HG02885 (cell line): Measurements from ENCODE around the gene CCDC92.

Experiments
- ATAC-seq: cut with Tn5 transposase; IDR thresholded peaks from one replicate; pipeline ENCODE4 v1.9.1; 2021; ENCODE audit warnings: mild to moderate bottlenecking; ENCODE audit not compliant: unreplicated experiment, poor library complexity

CCDC92 gene

DNA sequence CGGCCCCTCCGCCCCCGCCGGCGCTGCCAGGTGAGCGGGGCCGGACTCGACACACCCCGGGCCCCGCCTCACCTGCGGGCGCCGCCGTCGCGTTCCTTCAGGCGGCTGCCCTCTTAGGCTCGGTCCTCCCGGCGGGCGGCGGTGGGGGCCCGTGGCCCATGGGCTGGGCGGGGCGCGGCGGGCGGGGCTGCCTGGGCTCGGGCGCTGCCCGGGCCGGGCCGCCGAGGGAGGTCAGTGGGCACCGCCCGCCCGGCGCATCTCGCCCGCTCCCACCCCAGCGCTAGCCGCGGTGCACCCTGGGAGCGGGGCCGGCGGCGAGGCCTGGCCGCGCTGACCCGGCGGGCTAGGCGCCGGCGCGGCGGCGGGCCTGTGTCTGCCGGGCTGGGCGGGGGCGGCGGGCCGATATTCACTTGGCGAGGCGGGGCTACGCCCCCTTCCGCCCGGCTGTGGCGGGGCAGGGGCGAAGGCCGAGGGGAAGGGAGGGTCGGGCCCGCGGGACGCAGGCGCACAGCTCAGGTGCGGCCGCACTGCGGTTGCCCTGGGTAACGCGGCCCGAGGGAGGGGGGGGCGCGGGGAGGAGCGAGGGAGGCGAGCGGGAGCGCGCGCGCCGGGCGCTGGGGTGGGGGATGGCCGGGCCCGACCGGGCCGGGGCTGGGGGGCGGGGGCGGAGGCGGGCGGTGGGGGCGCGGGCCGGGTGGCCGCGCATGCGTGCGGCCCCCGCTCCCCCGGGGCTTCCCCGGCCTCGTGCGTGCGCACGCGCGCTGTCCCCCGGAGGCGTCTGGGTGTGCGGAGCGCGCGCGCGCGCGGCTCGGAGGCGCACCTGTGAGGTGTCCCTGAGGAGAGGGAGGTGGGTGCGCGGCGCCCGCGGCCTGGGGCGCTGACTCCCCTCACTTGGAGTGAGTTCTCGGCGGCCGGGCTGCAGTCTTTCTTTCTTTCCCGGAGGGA, at the start of gene CCDC92, which contains the start of gene ZNF664:
Gene CCDC92, minus strand, starts transcription at position 375 of the 945 bp plus-strand sequence. CDS start 28,526 bp downstream, outside the sequence.
Gene ZNF664, plus strand, starts transcription at position 759 of the 945 bp plus-strand sequence. CDS start 38,930 bp downstream, outside the sequence.
- peak; percentile 83 for ATAC-seq

GRCh38 chr12:124022161-124022560, 49.5 kb upstream of the CCDC92 start:
- ATAC-seq: no peak

DNA sequence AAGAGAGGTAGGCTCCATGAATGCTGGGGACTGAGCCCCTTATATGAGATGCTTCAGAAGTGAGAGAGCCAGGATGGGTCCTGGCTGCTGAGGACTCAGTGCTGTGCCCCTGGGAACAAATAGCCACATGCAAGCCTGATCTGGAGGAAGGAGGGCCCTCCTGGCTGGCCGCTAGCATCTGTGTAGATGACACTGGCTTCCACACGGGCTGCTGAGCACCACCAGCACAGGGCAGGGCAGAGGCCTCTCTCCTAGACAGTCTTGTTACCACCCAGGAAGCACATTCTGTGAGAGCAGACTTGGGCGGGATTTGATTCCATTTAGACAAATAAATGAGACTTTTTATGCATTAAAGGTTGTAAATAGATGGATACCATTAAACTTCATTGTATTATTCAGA, 48.4 kb upstream of the CCDC92 start:
- ATAC-seq: no peak

GRCh38 chr12:124020514-124020949, 47.9 kb upstream of the CCDC92 start:
- ATAC-seq: no peak

GRCh38 chr12:124019115-124019514, 46.5 kb upstream of the CCDC92 start:
- no peak for ATAC-seq

- ATAC-seq: no peak
Measured at GRCh38 chr12:124018539-124018938, 45.9 kb upstream of the CCDC92 start.

- no peak for ATAC-seq
Measured at GRCh38 chr12:124017064-124017463, 44.4 kb upstream of the CCDC92 start.

GRCh38 chr12:124015494-124016461, 43.1 kb upstream of the CCDC92 start:
- no peak for ATAC-seq

- no peak for ATAC-seq
Measured at GRCh38 chr12:124013073-124013472, 40.4 kb upstream of the CCDC92 start.

DNA sequence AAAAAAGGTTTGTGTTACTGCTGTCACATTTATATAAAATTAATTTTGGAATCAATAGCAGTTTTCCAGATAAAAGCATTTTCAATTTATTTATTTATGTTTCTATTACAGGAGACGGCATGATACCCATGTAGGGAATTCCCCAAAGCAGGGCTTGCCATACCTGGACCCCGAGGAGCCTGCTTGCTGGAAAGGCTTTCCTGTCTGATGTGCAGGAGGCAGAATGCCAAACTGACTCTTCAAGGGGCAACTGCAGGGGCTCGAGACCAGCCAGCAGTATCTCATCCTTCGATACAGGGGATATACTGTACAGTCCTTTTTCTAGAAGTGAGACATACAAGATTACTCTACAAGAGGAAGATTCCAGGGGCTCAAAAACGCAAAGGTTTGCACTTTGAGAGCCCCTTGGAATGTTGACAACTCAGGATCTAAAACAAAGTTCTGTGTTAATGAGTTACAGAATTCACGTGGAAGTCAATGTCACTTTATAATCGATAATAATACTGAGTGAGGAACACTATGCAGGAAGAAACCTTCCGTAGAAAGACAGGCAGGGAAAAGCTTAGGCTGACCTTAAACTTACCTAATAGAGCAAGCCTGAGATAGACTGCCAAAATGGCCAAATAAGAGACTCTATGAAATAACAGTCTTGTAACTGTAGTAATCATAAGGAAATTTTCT, 38.9 kb upstream of the CCDC92 start:
- no peak for ATAC-seq

DNA sequence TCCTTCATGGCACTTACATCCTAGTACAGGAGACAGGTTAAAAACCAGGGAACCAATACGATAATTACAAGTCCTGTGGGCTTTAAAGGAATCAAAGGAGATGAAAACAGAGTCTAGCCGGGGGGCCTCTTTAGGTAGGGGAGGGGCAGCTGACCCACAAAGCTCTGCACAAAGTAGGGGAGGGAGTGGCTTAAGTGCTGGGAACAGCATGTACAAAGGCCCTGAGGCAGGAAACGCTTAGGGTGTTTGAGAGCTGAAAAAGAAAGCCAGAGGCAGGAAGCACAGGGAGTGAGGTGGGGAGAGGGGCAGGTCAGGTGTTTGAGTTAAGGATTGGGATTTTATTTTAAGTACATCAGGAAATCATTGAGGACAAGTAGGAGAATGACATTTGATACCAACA, 38.1 kb upstream of the CCDC92 start:
- no peak for ATAC-seq

GRCh38 chr12:124009781-124010180, 37.1 kb upstream of the CCDC92 start:
- no peak for ATAC-seq

DNA sequence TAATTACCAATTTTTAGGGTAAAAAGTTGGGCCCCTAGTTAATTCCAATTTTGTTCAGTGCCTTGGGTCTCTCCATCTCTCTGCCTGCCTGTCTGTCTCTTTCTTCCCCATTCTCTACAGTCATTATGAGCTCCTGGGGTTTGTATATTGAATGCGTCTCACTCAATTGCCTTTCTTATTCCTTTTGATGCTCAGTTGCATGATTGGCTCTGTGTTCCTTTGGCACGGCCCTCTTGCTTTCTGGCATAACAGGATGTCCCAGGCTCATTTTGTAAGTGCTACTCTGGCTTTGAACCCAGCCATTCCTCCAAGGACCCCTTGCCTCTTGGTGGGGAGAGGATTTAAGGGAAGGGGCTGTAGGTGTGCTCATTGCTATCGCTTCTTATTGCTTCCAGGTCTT, 36.0 kb upstream of the CCDC92 start:
- ATAC-seq: no peak

DNA sequence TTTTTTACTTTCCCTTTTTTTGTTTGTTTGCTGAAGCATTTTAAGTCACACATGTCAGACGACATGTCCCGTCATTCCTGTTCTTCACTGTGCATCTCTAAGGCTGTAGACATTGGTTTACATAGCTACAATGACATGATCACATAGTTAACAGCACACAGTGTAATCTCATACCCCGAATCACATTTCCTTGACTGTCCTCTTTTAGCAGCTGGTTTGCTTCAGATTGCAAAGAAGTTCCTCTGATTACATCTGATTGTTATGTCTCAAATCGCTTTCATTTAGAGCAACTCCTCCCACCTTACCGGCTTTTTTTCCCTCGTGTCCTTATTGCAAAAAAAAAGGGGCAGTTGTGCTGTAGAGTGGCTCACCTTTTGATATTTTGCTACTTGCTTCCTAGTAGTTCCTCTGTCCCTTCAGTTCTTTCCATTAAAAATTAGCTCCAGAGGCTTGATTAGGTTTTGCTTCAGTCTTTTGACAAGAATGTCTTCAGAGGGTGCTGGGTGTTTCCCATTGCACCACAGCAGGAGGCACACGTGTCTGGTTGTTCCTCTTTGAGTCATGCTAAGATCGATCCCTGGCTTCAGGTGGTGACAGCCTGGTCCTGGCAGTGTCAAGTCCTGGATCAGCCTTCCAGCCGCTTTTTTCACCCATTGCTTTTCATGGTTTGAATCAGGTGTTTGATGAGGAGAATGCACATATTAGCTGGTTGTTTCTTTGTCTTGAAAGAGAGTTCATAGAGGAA, 35.4 kb upstream of the CCDC92 start:
- no peak for ATAC-seq

GRCh38 chr12:124006846-124007713, 34.4 kb upstream of the CCDC92 start:
- ATAC-seq: no peak

GRCh38 chr12:124006085-124006845, 33.6 kb upstream of the CCDC92 start:
- ATAC-seq: peak; percentile 67

GRCh38 chr12:124004233-124004875, 31.7 kb upstream of the CCDC92 start:
- ATAC-seq: no peak
